SKM-1 (cell line): ENCODE data around the gene SUDS3.
A peak's percentile ranks its signal among the peaks of the same experiment; 100 is the strongest.
"Not testable (repeated sequence)": the region's sequence is repeated elsewhere in the genome, so short reads cannot be mapped to it uniquely, and the experiment has no call there.

Experiments used
- DNase-seq: peaks from one replicate; lab custom pipeline; 2025; ENCODE audit not compliant: unreplicated experiment; lab: John Stamatoyannopoulos, UW

Gene SUDS3

GRCh38 chr12:118376089-118377020, at the start of gene SUDS3:
Gene SUDS3 (plus strand): TSS chr12:118376555. CDS start chr12:118376692, 137 bp downstream.
- peak; percentile 48 for DNase-seq

- DNase-seq: no peak
Observed at GRCh38 chr12:118326991-118327390, 49.4 kb upstream of the SUDS3 start.

- no peak for DNase-seq
Observed at GRCh38 chr12:118327391-118327790, 49.0 kb upstream of the SUDS3 start.

- no peak for DNase-seq
Observed at GRCh38 chr12:118328486-118329330, 47.6 kb upstream of the SUDS3 start.

- DNase-seq: peak; percentile 58
Observed at GRCh38 chr12:118330421-118331018, 45.8 kb upstream of the SUDS3 start.

- peak; percentile 54 for DNase-seq
Observed at GRCh38 chr12:118332511-118332910, 43.8 kb upstream of the SUDS3 start.

GRCh38 chr12:118334241-118334640, 42.1 kb upstream of the SUDS3 start:
- DNase-seq: no peak

- no peak for DNase-seq
Observed at GRCh38 chr12:118334939-118335567, 41.3 kb upstream of the SUDS3 start.

- no peak for DNase-seq
Observed at GRCh38 chr12:118336123-118336522, 40.2 kb upstream of the SUDS3 start.

- no peak for DNase-seq
Observed at GRCh38 chr12:118337194-118337838, 39.0 kb upstream of the SUDS3 start.

GRCh38 chr12:118342090-118342489, 34.3 kb upstream of the SUDS3 start:
- no peak for DNase-seq

- no peak for DNase-seq
Observed at GRCh38 chr12:118344829-118345228, 31.5 kb upstream of the SUDS3 start.

- DNase-seq: no peak
Observed at GRCh38 chr12:118345355-118345754, 31.0 kb upstream of the SUDS3 start.

- DNase-seq: no peak
Observed at GRCh38 chr12:118346895-118347294, 29.5 kb upstream of the SUDS3 start.

- DNase-seq: no peak
Observed at GRCh38 chr12:118347916-118348315, 28.4 kb upstream of the SUDS3 start.

GRCh38 chr12:118350908-118351559, 25.3 kb upstream of the SUDS3 start:
- DNase-seq: no peak

GRCh38 chr12:118353721-118354120, 22.6 kb upstream of the SUDS3 start:
- no peak for DNase-seq

- DNase-seq: not testable (repeated sequence)
Observed at GRCh38 chr12:118354503-118354902, 21.9 kb upstream of the SUDS3 start.

- DNase-seq: no peak
Observed at GRCh38 chr12:118354903-118355302, 21.5 kb upstream of the SUDS3 start.

GRCh38 chr12:118355843-118356242, 20.5 kb upstream of the SUDS3 start:
- no peak for DNase-seq
